Ascending aorta (tissue), 2 donors: Measurements from ENCODE around the gene IFT57. TPM values are rescaled to one million over a fixed set of nuclear protein-coding genes. Genes with fewer than 3 reads are reported as not detected.

Source experiments
- DNase-seq, 2 donors: peaks; one replicate each; pipeline ENCODE4 v3.0.0-alpha.2; 2019; ENCODE audit warnings: low spot score in 2 of 2
- H3K27ac ChIP-seq, 2 donors: fragments of 200-600 bp; sonication (generic); one replicate each; pipeline ENCODE4 v1.5.1; 2016 to 2017; ENCODE audit warnings: mild to moderate bottlenecking in 1 of 2
- H3K27me3 ChIP-seq: fragments of 200-600 bp; sonication (generic); one replicate; pipeline ENCODE4 v1.5.1; 2017
- H3K36me3 ChIP-seq, 2 donors: fragments of 200-600 bp; sonication (generic); one replicate each; pipeline ENCODE4 v1.5.1; 2016
- H3K4me1 ChIP-seq, 2 donors: fragments of 200-600 bp; sonication (generic); one replicate each; pipeline ENCODE4 v1.5.1; 2016 to 2017; ENCODE audit warnings: mild to moderate bottlenecking in 1 of 2
- H3K4me3 ChIP-seq, 2 donors: fragments of 200-600 bp; sonication (generic); one replicate each; pipeline ENCODE4 v1.5.1; 2016 to 2017; ENCODE audit warnings: mild to moderate bottlenecking in 1 of 2
- H3K9me3 ChIP-seq, 2 donors: fragments of 200-600 bp; sonication (generic); one replicate each; pipeline ENCODE4 v1.5.1; 2016
- intact Hi-C: fragments of 100-400 bp; cut with DNase I; formaldehyde crosslinking; loops from one replicate; pipeline ENCODE4 v1.15.1; 2023
- total RNA-seq: library from RNA; depleted of rRNA; stranded (reverse); fragments of >200 nt; gene quantifications from one replicate; pipeline ENCODE4 v1.1.0, GENCODE V29; 2016
- TF ChIP-seq, protein P1 (sequence below), 3 experiments: fragments of 200-600 bp in 2 of 3; fragments of 450-650 bp in 1 of 3; sonication (generic) in 2 of 3; IDR thresholded peaks; one replicate each; pipeline ENCODE4 v1.5.1; 2016 to 2019; ENCODE audit warnings: antibody characterized with exemption in 3 of 3, mild to moderate bottlenecking in 1 of 3, moderate library complexity in 1 of 3

The IFT57 gene
- total RNA-seq, 1 donor from 2014 or later = 27.7 TPM

DNA sequence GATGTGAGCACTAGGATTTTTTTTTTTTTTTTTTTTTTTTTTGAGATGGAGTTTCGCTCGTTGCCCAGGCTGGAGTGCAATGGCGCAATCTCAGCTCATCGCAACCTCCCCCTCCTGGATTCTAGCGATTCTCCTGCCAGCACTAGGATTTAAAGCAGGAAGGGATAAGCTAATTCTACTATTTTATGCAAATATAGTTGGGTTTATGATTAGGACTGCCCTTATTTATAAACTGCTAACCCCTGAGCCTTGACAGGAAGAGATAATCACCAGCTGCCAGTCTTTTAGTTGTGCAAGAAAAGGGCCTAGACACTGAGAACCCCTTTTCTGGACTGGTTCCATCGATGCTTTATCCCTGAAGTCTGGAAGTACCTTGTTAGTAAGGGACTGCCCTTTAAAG is 36.7 kb downstream of the IFT57 start:
- no peak overlapping the region for H3K4me3 ChIP-seq
- intact Hi-C loops = no loop called here
- no peaks in the 10 kb centered on the region for H3K4me1 ChIP-seq
- peaks cover 0 to 19% of the 10 kb centered on the region in 2 donors for H3K9me3 ChIP-seq
- TF ChIP-seq, protein P1, sequence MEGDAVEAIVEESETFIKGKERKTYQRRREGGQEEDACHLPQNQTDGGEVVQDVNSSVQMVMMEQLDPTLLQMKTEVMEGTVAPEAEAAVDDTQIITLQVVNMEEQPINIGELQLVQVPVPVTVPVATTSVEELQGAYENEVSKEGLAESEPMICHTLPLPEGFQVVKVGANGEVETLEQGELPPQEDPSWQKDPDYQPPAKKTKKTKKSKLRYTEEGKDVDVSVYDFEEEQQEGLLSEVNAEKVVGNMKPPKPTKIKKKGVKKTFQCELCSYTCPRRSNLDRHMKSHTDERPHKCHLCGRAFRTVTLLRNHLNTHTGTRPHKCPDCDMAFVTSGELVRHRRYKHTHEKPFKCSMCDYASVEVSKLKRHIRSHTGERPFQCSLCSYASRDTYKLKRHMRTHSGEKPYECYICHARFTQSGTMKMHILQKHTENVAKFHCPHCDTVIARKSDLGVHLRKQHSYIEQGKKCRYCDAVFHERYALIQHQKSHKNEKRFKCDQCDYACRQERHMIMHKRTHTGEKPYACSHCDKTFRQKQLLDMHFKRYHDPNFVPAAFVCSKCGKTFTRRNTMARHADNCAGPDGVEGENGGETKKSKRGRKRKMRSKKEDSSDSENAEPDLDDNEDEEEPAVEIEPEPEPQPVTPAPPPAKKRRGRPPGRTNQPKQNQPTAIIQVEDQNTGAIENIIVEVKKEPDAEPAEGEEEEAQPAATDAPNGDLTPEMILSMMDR (IDR thresholded peaks at IDR 0.05) = no peak
- DNase-seq = no peak
- H3K27me3 ChIP-seq = no peaks in the 10 kb centered on the region
- H3K27ac ChIP-seq = no peak overlapping the region
- H3K36me3 ChIP-seq = peaks cover 2 to 37% of the 10 kb centered on the region in 2 donors

DNA sequence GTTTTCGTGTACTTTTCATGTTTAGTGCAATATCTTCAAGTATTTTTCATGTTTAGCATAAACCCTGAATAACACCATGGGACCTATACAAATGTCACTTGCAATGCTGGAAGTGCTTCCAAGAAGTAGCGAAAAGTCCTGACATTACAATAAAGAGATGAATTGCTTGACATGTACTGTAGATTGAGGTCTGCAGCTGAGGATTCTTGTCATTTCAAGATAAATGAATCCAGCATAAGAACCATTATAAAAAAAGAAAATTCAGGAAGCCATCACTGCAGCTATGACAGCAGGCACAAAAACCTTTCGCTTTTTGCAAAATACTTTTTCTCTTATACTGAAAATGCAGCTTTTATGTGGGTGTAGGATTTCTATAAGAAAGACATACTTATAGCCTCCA is 37.4 kb downstream of the IFT57 start:
- Histone ChIP-seq H3K9me3 (peaks cover 0 to 19% of the 10 kb centered on the region in 2 donors), H3K27ac (no peak overlapping the region), H3K4me3 (no peak overlapping the region), H3K4me1 (no peaks in the 10 kb centered on the region), H3K36me3 (peaks cover 0 to 30% of the 10 kb centered on the region in 2 donors), H3K27me3 (no peaks in the 10 kb centered on the region)
- DNase-seq = no peak
- intact Hi-C loops = no loop called here
- TF ChIP-seq, protein P1 (IDR thresholded peaks at IDR 0.05) = no peak

DNA sequence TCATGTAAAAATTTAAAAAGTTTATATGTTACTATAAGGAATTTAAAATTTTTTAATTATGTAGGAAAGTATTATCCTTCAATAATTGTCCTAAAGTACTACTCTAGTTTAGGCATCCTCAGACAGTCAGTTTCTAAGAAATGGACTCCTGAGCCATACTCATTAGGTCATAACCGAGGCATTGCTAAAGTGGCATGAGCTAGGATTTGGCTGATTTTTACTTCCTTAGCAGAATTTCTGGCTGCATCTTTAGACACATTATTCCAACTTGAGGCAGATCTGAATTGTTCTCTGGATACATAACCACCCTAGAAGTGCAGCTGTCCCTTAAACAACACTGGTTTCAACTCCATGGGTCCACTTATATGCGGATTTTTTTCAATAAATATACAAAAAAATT is 38.3 kb downstream of the IFT57 start:
- Histone ChIP-seq H3K36me3 (peaks cover 0 to 22% of the 10 kb centered on the region in 2 donors), H3K27me3 (no peaks in the 10 kb centered on the region), H3K4me3 (no peak overlapping the region), H3K9me3 (peaks cover 0 to 19% of the 10 kb centered on the region in 2 donors), H3K4me1 (no peaks in the 10 kb centered on the region), H3K27ac (no peak overlapping the region)
- TF ChIP-seq, protein P1 (IDR thresholded peaks at IDR 0.05) = no peak
- intact Hi-C loops = no loop called here
- no peak for DNase-seq

DNA sequence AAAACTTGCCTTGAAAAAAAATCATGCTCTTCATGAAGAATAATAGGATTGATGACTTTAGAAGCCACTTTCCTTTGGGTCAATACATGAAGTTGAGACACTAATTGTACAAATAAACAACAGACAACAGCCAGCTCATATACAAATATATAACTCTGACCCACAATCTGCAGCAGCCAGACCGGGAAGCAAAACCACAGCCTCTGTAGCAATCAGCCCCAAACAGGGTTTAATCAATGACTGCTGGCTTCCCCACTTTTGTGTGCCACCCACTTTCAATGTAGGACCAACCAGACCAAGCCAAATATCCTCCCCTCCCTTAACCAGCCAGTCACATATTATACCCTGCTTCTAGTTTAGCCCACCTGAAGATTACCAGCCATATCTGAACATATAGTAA is 39.0 kb downstream of the IFT57 start:
- H3K27me3 ChIP-seq = no peaks in the 10 kb centered on the region
- intact Hi-C loops = no loop called here
- TF ChIP-seq, protein P1 (IDR thresholded peaks at IDR 0.05) = no peak
- H3K4me1 ChIP-seq = no peaks in the 10 kb centered on the region
- no peak for DNase-seq
- H3K9me3 ChIP-seq = peaks cover 0 to 19% of the 10 kb centered on the region in 2 donors
- no peak overlapping the region for H3K4me3 ChIP-seq
- H3K27ac ChIP-seq = no peak overlapping the region
- peaks cover 0 to 22% of the 10 kb centered on the region in 2 donors for H3K36me3 ChIP-seq

DNA sequence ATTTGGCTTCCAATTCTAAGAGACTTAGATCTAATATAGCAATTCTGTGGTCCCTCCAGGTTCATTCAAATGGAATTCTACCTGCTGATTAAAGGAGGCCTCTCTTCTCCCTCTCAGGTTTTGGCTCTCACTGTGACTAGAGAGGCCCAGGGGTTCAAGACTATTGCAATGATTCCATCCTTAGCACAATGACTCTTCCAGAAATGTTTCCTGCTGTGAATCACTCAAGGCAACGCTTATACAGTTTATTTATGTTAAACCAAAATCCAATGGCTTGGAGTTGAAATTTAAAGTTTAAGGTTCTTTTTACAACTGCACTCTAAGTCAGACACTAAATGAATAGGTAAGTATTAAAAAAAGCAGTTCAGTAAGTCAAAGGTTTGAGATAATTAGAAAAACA is 39.9 kb downstream of the IFT57 start:
- no peaks in the 10 kb centered on the region for H3K27me3 ChIP-seq
- H3K4me1 ChIP-seq = no peaks in the 10 kb centered on the region
- DNase-seq = no peak
- TF ChIP-seq, protein P1 (IDR thresholded peaks at IDR 0.05) = no peak
- peaks cover 0 to 19% of the 10 kb centered on the region in 2 donors for H3K9me3 ChIP-seq
- intact Hi-C loops = no loop called here
- H3K36me3 ChIP-seq = peaks cover 0 to 20% of the 10 kb centered on the region in 2 donors
- no peak overlapping the region for H3K4me3 ChIP-seq
- no peak overlapping the region for H3K27ac ChIP-seq

DNA sequence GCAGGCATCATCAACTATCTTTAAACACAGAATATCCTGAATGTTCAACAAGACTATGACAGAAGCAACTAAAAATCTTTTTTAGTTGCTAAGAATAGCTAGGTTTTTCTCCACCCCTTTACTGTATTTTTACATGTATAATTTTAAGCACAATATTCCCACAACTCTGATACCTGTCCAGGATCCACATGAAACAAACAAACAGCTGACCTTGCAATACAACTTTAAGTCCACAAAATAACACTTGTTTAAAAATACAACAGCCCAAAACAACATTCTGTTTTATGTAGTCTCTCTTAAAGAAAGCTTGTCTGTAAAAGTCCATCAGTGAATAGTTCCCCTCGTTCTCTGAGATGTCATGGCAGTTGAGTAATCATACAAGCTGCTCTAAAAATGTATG is 41.1 kb downstream of the IFT57 start:
- Histone ChIP-seq H3K36me3 (peaks cover 0 to 12% of the 10 kb centered on the region in 2 donors), H3K4me3 (no peak overlapping the region), H3K4me1 (no peaks in the 10 kb centered on the region), H3K27ac (no peak overlapping the region), H3K9me3 (peaks cover 0 to 18% of the 10 kb centered on the region in 2 donors), H3K27me3 (no peaks in the 10 kb centered on the region)
- TF ChIP-seq, protein P1 (IDR thresholded peaks at IDR 0.05) = no peak
- intact Hi-C loops = no loop called here
- DNase-seq = no peak
